GM06990 (cell line): ENCODE measurements around the gene MYO6.

ENCODE experiments used
- DNase-seq: peaks from one replicate; pipeline ENCODE4 v3.0.0-alpha.2; 2011; ENCODE audit not compliant: insufficient read length; ENCODE audit errors: extremely low read depth
- H3K27me3 ChIP-seq: replicated peaks from 2 replicates; pipeline ENCODE4 v1.6.0; 2011; ENCODE audit warnings: low read length; ENCODE audit not compliant: control insufficient read depth, insufficient read depth
- H3K36me3 ChIP-seq: 2 replicates; pipeline ENCODE4 v1.5.1; 2011; ENCODE audit warnings: low read length; ENCODE audit not compliant: control insufficient read depth, insufficient read depth
- H3K4me3 ChIP-seq: replicated peaks from 2 replicates; pipeline ENCODE4 v1.5.1; 2011; ENCODE audit warnings: low read depth, mild to moderate bottlenecking, control low read depth, low read length
- CTCF ChIP-seq: IDR thresholded peaks from 2 replicates; pipeline ENCODE4 v1.5.1; 2011; ENCODE audit warnings: low read length, control low read depth, mild to moderate bottlenecking, inconsistent platforms; ENCODE audit not compliant: insufficient read depth, poor library complexity, severe bottlenecking

MYO6 gene

GRCh38 chr6:75759207-75759606 is 10.2 kb downstream of the MYO6 start:
- DNase-seq, result no peak
- no peaks in the 10 kb centered on the region for H3K27me3 ChIP-seq
- TF ChIP-seq CTCF, result no peak
- no peak overlapping the region for H3K4me3 ChIP-seq
- no peaks in the 10 kb centered on the region for H3K36me3 ChIP-seq

- H3K4me3 ChIP-seq, result no peak overlapping the region
- H3K36me3 ChIP-seq, result no peaks in the 10 kb centered on the region
- no peak for DNase-seq
- no peak for TF ChIP-seq CTCF
- H3K27me3 ChIP-seq, result no peaks in the 10 kb centered on the region
These were observed 11.3 kb downstream of the MYO6 start for GRCh38 chr6:75760320-75760719.

- Histone ChIP-seq H3K27me3 (no peaks in the 10 kb centered on the region), H3K4me3 (no peak overlapping the region), H3K36me3 (no peaks in the 10 kb centered on the region)
- no peak for DNase-seq
- TF ChIP-seq CTCF, result no peak
These were observed 12.4 kb downstream of the MYO6 start for GRCh38 chr6:75761489-75761888.

GRCh38 chr6:75762063-75762462 is 13.0 kb downstream of the MYO6 start:
- H3K27me3 ChIP-seq, result no peaks in the 10 kb centered on the region
- no peaks in the 10 kb centered on the region for H3K36me3 ChIP-seq
- TF ChIP-seq CTCF, result no peak
- H3K4me3 ChIP-seq, result no peak overlapping the region
- no peak for DNase-seq

- no peaks in the 10 kb centered on the region for H3K27me3 ChIP-seq
- DNase-seq, result no peak
- no peaks in the 10 kb centered on the region for H3K36me3 ChIP-seq
- no peak for TF ChIP-seq CTCF
- no peak overlapping the region for H3K4me3 ChIP-seq
These were observed 17.3 kb downstream of the MYO6 start for GRCh38 chr6:75766387-75766786.

- no peak for DNase-seq
- Histone ChIP-seq H3K4me3 (no peak overlapping the region), H3K36me3 (no peaks in the 10 kb centered on the region), H3K27me3 (no peaks in the 10 kb centered on the region)
- no peak for TF ChIP-seq CTCF
These were observed 21.8 kb downstream of the MYO6 start for GRCh38 chr6:75770844-75771243.
